H9 (cell line): ENCODE results near the gene SERPINB11. TPM values are rescaled to one million over a fixed set of nuclear protein-coding genes. Genes with fewer than 3 reads are reported as not detected.

Experiments used
- DNase-seq: peaks from one replicate; pipeline ENCODE4 v3.0.0-alpha.2; 2017
- H2AFZ ChIP-seq: one replicate; pipeline ENCODE4 v1.6.1; 2013; ENCODE audit warnings: mild to moderate bottlenecking, low read length, control low read depth, moderate library complexity
- H2AK5ac ChIP-seq: 2 replicates; pipeline ENCODE4 v1.6.1; 2013; ENCODE audit warnings: low read length, control low read depth, mixed read lengths; ENCODE audit not compliant: insufficient read length
- H2BK120ac ChIP-seq: one replicate; pipeline ENCODE4 v1.6.1; 2013; ENCODE audit warnings: low read depth, mild to moderate bottlenecking, low read length, control low read depth, inconsistent platforms; ENCODE audit not compliant: poor library complexity, severe bottlenecking
- H2BK12ac ChIP-seq: 2 replicates; pipeline ENCODE4 v1.6.1; 2013; ENCODE audit warnings: low read length, control low read depth, mixed read lengths, low read depth; ENCODE audit not compliant: insufficient read length
- H2BK15ac ChIP-seq: 2 replicates; pipeline ENCODE4 v1.6.1; 2013; ENCODE audit warnings: low read depth, low read length, control low read depth
- H2BK20ac ChIP-seq: one replicate; pipeline ENCODE4 v1.6.1; 2013; ENCODE audit warnings: low read depth, mild to moderate bottlenecking, low read length, control low read depth, inconsistent platforms; ENCODE audit not compliant: poor library complexity, severe bottlenecking
- H2BK5ac ChIP-seq: 2 replicates; pipeline ENCODE4 v1.6.1; 2013; ENCODE audit warnings: low read length, control low read depth, mixed read lengths; ENCODE audit not compliant: insufficient read length
- H3K14ac ChIP-seq: 2 replicates; pipeline ENCODE4 v1.6.1; 2013; ENCODE audit warnings: low read length, control low read depth; ENCODE audit not compliant: insufficient read depth
- H3K18ac ChIP-seq: 2 replicates; pipeline ENCODE4 v1.6.1; 2013; ENCODE audit warnings: low read depth, mild to moderate bottlenecking, mixed read lengths, low read length, control low read depth; ENCODE audit not compliant: insufficient read length
- H3K23ac ChIP-seq: 2 replicates; pipeline ENCODE4 v1.6.1; 2013; ENCODE audit warnings: low read length, control low read depth, mixed read lengths, low read depth; ENCODE audit not compliant: insufficient read length
- H3K23me2 ChIP-seq: 2 replicates; pipeline ENCODE4 v1.6.1; 2013; ENCODE audit warnings: low read depth, mild to moderate bottlenecking, mixed read lengths, low read length, control low read depth; ENCODE audit not compliant: insufficient read length, poor library complexity, severe bottlenecking
- H3K27ac ChIP-seq: 2 replicates; pipeline ENCODE4 v1.5.1; 2013; ENCODE audit warnings: low read length, control low read depth, mixed read lengths, low read depth; ENCODE audit not compliant: insufficient read length
- H3K27me3 ChIP-seq: 2 replicates; pipeline ENCODE4 v1.6.1; 2013; ENCODE audit warnings: low read length, control low read depth, inconsistent platforms; ENCODE audit not compliant: insufficient read depth
- H3K4ac ChIP-seq: 2 replicates; pipeline ENCODE4 v1.6.1; 2013; ENCODE audit warnings: low read depth, mild to moderate bottlenecking, control low read depth, inconsistent platforms, low read length, moderate library complexity
- H3K4me1 ChIP-seq: 2 replicates; pipeline ENCODE4 v1.6.1; 2013; ENCODE audit warnings: low read length, control low read depth, inconsistent platforms; ENCODE audit not compliant: insufficient read depth
- H3K4me2 ChIP-seq: 2 replicates; pipeline ENCODE4 v1.6.1; 2013; ENCODE audit warnings: low read length, control low read depth, mixed read lengths; ENCODE audit not compliant: insufficient read length, insufficient read depth
- H3K56ac ChIP-seq: 2 replicates; pipeline ENCODE4 v1.6.1; 2013; ENCODE audit warnings: low read depth, mild to moderate bottlenecking, mixed read lengths, low read length, control low read depth; ENCODE audit not compliant: insufficient read length
- H3K79me1 ChIP-seq: 2 replicates; pipeline ENCODE4 v1.6.1; 2013; ENCODE audit warnings: low read depth, mild to moderate bottlenecking, moderate library complexity, low read length, control low read depth, inconsistent platforms; ENCODE audit not compliant: insufficient read depth, poor library complexity, severe bottlenecking
- H3K79me2 ChIP-seq: 2 replicates; pipeline ENCODE4 v1.6.1; 2013; ENCODE audit warnings: low read length, control low read depth, inconsistent platforms; ENCODE audit not compliant: insufficient read depth
- H3K9ac ChIP-seq: 2 replicates; pipeline ENCODE4 v1.6.1; 2013; ENCODE audit warnings: low read length, control low read depth, mixed read lengths; ENCODE audit not compliant: insufficient read length; ENCODE audit errors: extremely low read depth
- H3K9me3 ChIP-seq: one replicate; pipeline ENCODE4 v1.6.1; 2013; ENCODE audit warnings: low read depth, low read length, inconsistent platforms; ENCODE audit not compliant: control insufficient read depth
- H3T11ph ChIP-seq: one replicate; pipeline ENCODE4 v1.6.1; 2013; ENCODE audit warnings: mild to moderate bottlenecking, low read length, control low read depth, inconsistent platforms
- H4K20me1 ChIP-seq: one replicate; pipeline ENCODE4 v1.6.1; 2013; ENCODE audit not compliant: control insufficient read depth, insufficient read length, insufficient read depth
- H4K5ac ChIP-seq: 2 replicates; pipeline ENCODE4 v1.6.1; 2013; ENCODE audit warnings: low read depth, mild to moderate bottlenecking, mixed read lengths, low read length, control low read depth; ENCODE audit not compliant: insufficient read length
- H4K8ac ChIP-seq: replicated peaks from 2 replicates; pipeline ENCODE4 v1.6.1; 2013; ENCODE audit warnings: low read length, control low read depth, mixed read lengths, low read depth; ENCODE audit not compliant: insufficient read length
- H4K91ac ChIP-seq: 2 replicates; pipeline ENCODE4 v1.6.1; 2013; ENCODE audit warnings: low read depth, mild to moderate bottlenecking, moderate library complexity, mixed read lengths, low read length, control low read depth; ENCODE audit not compliant: insufficient read length
- H3K27ac Mint-ChIP-seq, 3 experiments: 2 replicates in 2 of 3; 3 replicates in 1 of 3; pipeline ENCODE4 v1.8.0; 2020 to 2021; ENCODE audit warnings: mixed read lengths in 3 of 3, mild to moderate bottlenecking in 1 of 3, moderate library complexity in 1 of 3
- H3K27me3 Mint-ChIP-seq: 2 replicates; pipeline ENCODE4 v1.8.0; 2021; ENCODE audit warnings: low read depth, mild to moderate bottlenecking, moderate library complexity, mixed read lengths
- H3K36me3 Mint-ChIP-seq, 3 experiments: 2 replicates in 2 of 3; 3 replicates in 1 of 3; pipeline ENCODE4 v1.8.0; 2020 to 2021; ENCODE audit warnings: low read depth in 3 of 3, mixed read lengths in 3 of 3; ENCODE audit not compliant: insufficient read depth in 1 of 3
- H3K4me1 Mint-ChIP-seq, 2 experiments: 2 replicates each; pipeline ENCODE4 v1.8.0; 2020; ENCODE audit warnings: mixed read lengths in 2 of 2
- H3K4me3 Mint-ChIP-seq, 2 experiments: 2 replicates in 1 of 2; 3 replicates in 1 of 2; pipeline ENCODE4 v1.8.0; 2020 to 2021; ENCODE audit warnings: mild to moderate bottlenecking in 2 of 2, mixed read lengths in 2 of 2, moderate library complexity in 1 of 2
- H3K9me3 Mint-ChIP-seq, 2 experiments: 2 replicates in 1 of 2; 3 replicates in 1 of 2; pipeline ENCODE4 v1.8.0; 2020; ENCODE audit warnings: mild to moderate bottlenecking in 2 of 2, mixed read lengths in 2 of 2, moderate library complexity in 1 of 2
- WGBS: extraction: QIAGEN DNeasy Blood & Tissue Kit; methylation state at CpG from one replicate; pipeline ENCODE4 v1.1.7; 2013; ENCODE audit warnings: missing lambda C conversion rate, low lambda C conversion rate, mixed read lengths; ENCODE audit not compliant: insufficient read length; ENCODE audit errors: extremely low coverage; 5-methylcytosine and 5-hydroxymethylcytosine counted together
- total RNA-seq: library from RNA; stranded (reverse); gene quantifications from 2 replicates; pipeline ENCODE4 v1.2.1, GENCODE V29; 2021
- TF ChIP-seq, protein P1 (sequence below): fragments of 200-600 bp; sonication (generic); conservative IDR thresholded peaks from 3 replicates; pipeline ENCODE4 v1.8.0; 2021; ENCODE audit warnings: antibody characterized with exemption, mild to moderate bottlenecking

Gene SERPINB11
- total RNA-seq, 1 experiment from 2014 or later: not detected

GRCh38 chr18:63686871-63687270 is 15.9 kb upstream of the SERPINB11 start:
- no peak overlapping the region for H4K91ac ChIP-seq
- H3K23me2 ChIP-seq: no peaks in the 10 kb centered on the region
- Mint-ChIP-seq H3K9me3 (peaks cover 9 to 13% of the 10 kb centered on the region in 2 experiments), H3K27me3 (no peaks in the 10 kb centered on the region; the same call in 1 of the 2 replicates), H3K27ac (no peak overlapping the region), H3K36me3 (peaks cover 4 to 26% (median 6%) of the 10 kb centered on the region in 3 experiments; a peak in 6 of 7 replicates), H3K4me3 (no peak overlapping the region), H3K4me1 (peaks cover 16% of the 10 kb centered on the region in 2 experiments)
- H3K4ac ChIP-seq: no peak overlapping the region
- H4K8ac ChIP-seq: no peak overlapping the region
- H3K27ac ChIP-seq: no peak overlapping the region
- DNase-seq: no peak
- TF ChIP-seq, protein P1, sequence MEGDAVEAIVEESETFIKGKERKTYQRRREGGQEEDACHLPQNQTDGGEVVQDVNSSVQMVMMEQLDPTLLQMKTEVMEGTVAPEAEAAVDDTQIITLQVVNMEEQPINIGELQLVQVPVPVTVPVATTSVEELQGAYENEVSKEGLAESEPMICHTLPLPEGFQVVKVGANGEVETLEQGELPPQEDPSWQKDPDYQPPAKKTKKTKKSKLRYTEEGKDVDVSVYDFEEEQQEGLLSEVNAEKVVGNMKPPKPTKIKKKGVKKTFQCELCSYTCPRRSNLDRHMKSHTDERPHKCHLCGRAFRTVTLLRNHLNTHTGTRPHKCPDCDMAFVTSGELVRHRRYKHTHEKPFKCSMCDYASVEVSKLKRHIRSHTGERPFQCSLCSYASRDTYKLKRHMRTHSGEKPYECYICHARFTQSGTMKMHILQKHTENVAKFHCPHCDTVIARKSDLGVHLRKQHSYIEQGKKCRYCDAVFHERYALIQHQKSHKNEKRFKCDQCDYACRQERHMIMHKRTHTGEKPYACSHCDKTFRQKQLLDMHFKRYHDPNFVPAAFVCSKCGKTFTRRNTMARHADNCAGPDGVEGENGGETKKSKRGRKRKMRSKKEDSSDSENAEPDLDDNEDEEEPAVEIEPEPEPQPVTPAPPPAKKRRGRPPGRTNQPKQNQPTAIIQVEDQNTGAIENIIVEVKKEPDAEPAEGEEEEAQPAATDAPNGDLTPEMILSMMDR: no peak
- H2BK5ac ChIP-seq: no peak overlapping the region
- no peaks in the 10 kb centered on the region for H4K20me1 ChIP-seq
- H4K5ac ChIP-seq: no peak overlapping the region
- H2AK5ac ChIP-seq: no peak overlapping the region
- no peak overlapping the region for H3K4me2 ChIP-seq
- no peak overlapping the region for H2BK120ac ChIP-seq
- H2BK12ac ChIP-seq: no peak overlapping the region
- H3K79me2 ChIP-seq: no peaks in the 10 kb centered on the region
- H2BK15ac ChIP-seq: no peak overlapping the region
- H3K18ac ChIP-seq: no peak overlapping the region
- H2AFZ ChIP-seq: no peak overlapping the region
- H3K14ac ChIP-seq: no peak overlapping the region
- no peak overlapping the region for H2BK20ac ChIP-seq
- peaks cover 4% of the 10 kb centered on the region; the same call in 1 of the 2 replicates for H3K4me1 ChIP-seq
- H3K9me3 ChIP-seq: no peaks in the 10 kb centered on the region
- no peaks in the 10 kb centered on the region for H3K79me1 ChIP-seq
- no peaks in the 10 kb centered on the region for H3K27me3 ChIP-seq
- no peak overlapping the region for H3K23ac ChIP-seq
- no peak overlapping the region for H3K9ac ChIP-seq
- WGBS: no CpG with 5 or more reads among the region's 2 CpGs
- H3T11ph ChIP-seq: no peak overlapping the region
- H3K56ac ChIP-seq: no peak overlapping the region
